ENCODE results near the gene ATP10A.

Gene ATP10A

GRCh38 chr15:25631971-25632370 is 231.2 kb downstream of the ATP10A start:
- H3K4me3 ChIP-seq (ENCODE audit: low read depth, low read length) = no peak overlapping the region
- DNase-seq (ENCODE audit: low read depth) = no peak
- TF ChIP-seq CTCF (IDR thresholded peaks at IDR 0.05; ENCODE audit: insufficient read depth, low read depth, low read length, missing control alignments) = no peak
